Hippocampal formation (tissue), 2 donors: Measurements from ENCODE around the gene ADAMTS16.

ENCODE experiments used
- DNase-seq, 2 donors: peaks; one replicate each; lab custom pipeline; 2025; lab: John Stamatoyannopoulos, UW

Gene ADAMTS16

DNA sequence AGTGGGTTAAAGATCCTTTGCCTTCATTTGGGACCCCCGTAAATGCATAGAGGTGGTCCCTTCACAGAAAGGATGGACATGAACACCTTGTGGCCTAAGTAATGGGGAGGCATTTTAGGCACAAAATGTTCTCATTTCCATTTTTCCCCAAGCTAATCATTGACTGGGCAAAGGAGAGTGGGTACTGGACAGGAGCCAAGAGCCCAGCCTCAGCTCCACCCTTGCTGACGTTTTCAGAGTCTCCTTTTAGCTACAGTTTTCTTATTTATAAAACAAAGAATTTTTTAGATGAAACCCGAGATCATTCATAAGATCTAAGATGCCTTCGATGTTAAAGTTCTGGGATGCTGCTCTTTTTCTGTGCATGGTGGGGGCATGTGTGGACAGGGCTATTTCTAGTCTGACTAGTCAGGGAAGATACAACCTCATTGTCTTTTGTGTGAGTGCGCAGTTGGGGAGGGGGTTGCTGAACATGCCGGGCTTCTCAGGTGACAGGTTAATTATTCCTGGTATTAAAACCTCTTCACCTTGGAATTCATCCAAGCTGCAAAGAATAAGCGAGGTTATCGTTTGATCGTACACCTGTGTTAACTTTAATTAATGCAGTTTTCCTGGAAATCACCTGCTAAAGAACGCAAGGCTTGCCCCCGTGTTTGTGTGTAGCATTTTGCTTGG is 48.4 kb downstream of the ADAMTS16 start:
- DNase-seq, result no peak

DNA sequence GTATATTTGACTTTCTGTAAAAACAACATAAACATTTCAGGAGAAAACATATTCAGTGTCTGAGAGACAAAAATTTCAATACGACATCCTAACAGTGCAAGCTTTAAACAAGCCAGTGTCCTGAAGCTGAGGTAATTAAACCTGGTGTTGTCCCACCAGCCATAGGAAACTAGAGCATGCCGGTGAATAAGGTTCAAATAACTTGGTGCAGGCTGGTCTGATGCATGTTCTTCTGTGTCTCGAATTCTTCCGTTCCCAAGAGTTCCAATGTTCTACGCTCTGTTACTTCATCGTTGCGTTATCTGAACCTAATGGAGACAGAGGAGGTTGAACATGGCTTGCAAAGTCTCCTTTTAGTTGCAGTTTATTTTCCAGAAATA is 48.9 kb downstream of the ADAMTS16 start:
- DNase-seq, result no peak

DNA sequence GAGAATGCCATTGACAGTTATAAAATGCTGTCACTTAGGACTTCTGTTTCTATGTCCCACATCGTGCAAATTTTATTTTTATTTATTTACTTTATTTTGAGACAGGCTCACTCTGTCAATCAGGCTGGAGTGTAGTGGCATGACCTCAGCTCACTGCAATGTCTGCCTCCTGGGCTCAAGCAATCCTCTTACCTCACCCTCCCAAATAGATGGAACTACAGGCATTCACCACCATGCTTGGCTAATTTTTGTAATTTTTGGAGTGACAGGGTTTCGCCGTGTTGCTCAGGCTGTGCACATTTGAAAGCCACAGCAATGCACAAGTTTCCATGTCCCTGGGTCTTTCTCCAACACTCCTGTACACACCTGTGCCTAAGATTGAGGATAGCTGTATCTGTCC is 51.8 kb downstream of the ADAMTS16 start:
- no peak for DNase-seq

DNA sequence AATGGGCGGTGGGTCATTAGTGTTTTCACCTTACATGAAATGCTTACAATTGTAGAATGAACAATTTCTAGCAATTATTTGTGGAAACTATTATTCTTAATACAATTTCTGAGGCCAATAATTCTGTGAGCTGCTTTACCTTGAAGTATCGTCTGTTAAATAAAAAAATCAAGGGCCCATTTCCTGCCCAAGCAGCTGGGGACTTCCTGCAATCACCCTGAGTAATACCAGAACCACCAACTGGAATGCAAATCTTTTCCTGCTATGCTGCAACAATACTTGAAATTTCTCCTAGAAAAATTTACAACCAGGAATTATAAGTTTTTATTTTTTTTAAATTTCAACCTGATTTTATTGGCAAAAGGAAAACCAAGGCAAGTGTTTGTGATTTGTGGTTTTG is 52.6 kb downstream of the ADAMTS16 start:
- no peak for DNase-seq

DNA sequence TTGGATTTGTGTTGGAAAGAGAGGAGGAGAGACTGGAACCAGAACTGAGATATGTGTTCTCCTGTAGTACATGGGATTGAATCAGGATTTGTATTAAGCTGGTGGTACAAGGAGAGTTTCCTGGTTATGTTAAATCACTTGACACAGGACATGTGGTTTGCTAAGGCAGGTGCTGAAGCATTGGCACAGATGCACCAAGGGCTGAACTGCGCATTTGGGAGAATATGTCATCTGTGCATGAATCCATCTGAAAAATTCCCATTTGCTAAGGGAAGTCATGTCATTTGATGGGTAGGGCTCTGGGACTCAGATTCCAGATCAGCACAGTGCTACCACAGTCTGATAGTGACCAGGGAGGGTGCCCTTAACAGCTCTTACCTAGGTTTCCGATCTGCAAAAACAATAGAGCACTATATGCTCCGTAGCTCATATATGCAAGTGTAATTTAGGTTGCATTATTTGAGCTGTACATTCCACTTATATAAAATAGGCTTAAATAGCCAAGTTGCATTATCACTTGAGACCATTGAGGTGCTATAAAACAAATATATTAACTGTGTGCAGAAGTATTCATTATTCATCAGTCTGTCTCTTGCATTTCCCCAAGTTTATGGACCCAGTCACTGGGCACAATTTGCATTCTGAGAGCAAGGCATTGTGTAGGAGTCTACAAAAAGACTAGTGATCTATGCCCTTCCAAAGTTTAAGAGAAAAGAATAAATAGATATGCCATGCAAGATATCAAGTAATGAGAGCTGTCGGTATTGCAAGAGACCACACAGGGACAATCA is 55.2 kb downstream of the ADAMTS16 start:
- DNase-seq, result no peak

DNA sequence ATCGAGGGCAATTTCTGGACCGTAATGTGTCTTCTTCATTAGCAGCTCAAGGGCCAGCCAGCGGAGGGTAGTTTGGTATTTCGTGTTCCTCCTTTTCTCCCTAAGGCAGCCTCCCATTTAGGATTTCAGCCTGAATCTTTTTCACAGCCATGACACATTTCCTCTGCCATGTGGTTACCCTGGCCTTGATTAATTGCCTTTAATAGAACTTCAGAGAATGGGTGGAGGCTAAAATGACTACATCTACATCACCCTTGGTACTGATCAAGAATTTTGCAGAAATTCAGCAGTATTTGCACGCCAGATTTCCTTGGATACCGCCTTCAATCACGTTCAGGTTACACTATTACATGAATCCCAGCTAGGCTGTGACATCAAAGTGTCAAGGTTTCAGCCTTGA is 58.0 kb downstream of the ADAMTS16 start:
- no peak for DNase-seq

DNA sequence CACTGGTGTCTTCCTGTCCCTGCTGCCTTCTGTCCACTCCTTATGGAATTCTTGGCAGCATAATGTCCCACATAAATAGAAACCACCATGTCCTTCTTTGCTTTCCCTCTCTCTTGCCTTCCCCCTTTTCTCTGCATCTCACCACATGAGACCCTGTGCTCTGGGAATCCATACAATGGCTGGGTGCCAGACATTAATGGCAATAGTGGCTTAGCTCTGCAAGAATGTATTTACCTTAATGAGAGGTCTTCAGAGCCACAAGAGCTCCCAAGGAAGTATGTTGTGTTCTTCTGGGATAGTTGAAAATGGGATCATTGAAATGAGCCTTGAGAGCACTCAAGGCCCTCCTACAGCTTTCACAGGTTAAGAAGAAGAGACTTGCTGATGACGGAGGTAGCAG is 58.7 kb downstream of the ADAMTS16 start:
- no peak for DNase-seq

DNA sequence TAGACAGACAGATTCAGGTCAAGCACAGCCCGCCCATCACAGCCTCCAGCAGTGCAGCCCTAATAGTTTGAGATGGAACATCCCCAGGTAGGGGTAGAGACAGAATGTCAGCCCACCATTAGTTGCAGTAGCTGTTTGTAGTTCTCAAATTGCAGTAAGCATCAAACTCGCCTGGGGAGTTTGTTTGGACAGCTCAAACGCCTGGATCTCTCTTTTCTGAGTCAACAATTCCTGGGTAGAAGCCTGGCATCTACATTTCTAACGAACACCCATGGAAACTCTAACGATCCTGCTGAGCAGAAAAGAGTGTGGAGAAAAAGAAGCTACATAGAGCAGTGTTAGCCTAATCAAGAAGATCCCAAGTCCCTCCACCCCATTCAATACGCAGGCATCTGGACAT is 59.4 kb downstream of the ADAMTS16 start:
- no peak for DNase-seq

DNA sequence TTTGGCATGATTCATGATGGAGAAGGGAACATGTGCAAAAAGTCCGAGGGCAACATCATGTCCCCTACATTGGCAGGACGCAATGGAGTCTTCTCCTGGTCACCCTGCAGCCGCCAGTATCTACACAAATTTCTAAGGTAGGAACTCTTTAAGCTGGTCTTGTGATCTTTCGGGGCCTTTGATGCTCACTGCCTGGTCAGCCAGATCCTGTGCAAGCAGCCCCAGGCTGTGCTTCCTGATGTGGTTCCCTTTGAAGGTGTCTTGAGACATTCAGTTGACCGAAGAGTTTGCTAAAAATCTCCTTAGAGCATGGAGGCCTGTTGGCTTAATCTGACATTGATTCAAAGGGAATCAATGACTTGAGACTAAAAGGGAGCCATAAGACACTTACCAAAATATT is 60.0 kb downstream of the ADAMTS16 start:
- DNase-seq, result no peak

DNA sequence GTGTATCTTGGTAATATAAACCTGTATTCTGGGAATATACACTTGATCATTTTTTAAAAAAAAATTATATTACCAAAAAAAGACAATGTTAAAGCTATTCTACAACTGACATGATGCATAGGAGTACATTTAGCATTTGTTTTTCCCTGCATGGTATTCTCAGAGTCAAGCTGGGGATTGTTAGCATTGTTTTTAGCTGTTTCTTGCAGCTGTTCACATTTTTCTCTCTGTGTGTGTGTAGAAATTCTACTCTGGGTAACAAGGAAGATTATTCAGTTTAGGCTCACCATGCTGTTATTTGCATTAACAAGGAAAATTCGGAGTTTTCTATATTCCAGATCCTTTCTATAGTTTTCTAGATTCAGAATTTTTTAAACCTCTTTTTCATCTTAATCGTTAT is 62.2 kb downstream of the ADAMTS16 start:
- no peak for DNase-seq

DNA sequence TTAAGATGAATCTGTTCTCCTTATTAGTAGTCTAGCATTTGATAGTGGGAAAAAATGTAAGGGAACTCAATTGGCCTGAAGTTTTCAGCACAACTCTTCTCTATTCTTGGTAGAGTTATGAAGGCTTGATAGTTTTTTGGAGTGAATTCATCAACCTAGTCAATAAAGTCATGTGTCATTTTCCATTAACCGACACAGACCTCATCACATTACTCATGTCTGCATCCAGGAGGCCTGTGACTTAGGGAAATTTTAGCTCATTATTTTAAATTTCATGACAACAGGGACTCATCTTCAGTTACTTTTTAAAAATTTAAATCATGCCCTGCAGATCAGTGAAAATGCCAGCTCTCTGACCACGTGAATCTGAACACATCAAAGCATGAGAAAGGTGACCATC is 63.3 kb downstream of the ADAMTS16 start:
- no peak for DNase-seq

DNA sequence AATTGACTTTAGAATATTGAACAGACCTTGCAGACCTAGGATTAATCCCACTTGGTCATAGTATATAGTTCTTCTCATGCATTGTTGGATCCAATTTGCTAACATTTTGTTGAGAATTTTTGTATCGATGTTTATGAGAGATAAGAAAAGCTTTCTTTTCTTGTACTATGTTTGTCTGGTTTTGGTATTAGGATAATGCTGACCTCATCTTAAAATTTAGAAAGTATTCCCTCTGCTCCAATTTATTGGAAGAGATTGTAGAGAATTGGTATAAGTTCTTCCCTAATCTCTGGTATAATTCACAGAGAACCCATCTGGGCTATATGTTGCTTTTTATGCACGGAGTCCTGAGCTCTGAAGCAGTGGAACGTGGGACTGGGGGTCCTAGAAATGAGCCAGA is 67.7 kb downstream of the ADAMTS16 start:
- no peak for DNase-seq

DNA sequence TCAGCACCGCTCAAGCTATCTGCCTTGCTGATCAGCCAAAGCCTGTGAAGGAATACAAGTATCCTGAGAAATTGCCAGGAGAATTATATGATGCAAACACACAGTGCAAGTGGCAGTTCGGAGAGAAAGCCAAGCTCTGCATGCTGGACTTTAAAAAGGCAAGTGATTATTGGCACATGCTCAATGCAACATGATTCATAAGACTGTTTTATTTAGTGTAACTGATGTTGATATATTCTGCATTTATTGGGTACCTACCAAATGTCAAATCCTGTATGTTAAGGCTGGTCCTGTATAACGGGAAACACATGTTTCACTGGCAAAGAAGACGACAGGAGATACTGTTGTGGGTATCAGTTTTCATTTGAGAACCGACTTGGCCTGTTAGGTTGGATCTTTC is 69.0 kb downstream of the ADAMTS16 start:
- DNase-seq, result no peak

DNA sequence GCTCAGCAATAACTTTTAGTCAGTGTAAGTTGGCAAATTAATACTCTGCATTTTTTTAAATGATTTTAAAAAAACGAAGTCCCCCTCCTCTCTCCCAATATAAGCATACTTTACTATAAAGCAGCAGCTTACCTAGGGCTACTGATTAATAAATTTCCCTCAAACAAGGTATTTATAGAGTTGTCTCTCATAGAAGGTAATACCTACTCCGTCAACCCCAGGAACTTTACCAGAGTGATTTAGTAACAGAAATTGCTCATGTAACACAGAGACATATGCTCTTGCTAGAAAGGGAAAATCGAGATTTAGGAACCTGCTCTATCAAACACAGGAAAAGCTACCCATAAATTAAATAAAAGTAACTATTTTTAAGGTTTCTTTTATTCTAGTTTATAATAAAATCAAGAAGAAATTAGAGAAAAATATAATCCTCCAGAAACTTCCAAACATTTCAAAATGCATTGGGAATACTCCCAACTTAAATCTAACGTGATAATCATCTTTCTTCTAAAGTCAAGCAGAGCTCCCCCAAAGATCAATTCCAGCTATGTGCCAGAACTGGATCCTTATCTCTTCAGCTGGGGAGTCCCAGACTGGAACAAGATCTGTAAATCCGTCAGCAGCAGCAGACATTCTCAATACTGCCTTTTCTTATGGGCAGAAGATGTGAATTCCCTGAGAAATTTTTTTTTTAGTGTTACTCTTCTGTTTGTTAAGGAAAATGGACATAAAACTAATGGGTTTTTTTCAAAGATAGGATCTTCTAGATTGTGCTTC is 69.6 kb downstream of the ADAMTS16 start:
- no peak for DNase-seq

DNA sequence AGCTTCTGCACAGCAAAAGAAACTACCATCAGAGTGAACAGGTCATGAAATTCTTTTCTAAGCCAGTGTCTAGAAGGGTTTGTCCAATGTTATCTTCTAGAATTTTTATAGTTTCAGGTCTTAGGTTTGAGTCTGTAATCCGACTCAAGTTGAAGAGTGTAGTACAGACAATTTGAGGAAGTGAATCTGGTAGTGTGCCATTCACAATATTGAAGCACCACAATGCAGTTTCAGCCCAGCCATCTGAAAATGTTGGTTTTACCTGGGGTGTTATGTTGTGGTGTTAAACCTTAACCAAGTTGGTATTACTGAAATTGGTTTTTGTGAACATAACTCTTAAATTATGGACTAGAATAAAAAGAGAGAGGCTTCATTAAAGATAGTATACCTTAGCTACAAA is 77.2 kb downstream of the ADAMTS16 start:
- DNase-seq, result no peak

DNA sequence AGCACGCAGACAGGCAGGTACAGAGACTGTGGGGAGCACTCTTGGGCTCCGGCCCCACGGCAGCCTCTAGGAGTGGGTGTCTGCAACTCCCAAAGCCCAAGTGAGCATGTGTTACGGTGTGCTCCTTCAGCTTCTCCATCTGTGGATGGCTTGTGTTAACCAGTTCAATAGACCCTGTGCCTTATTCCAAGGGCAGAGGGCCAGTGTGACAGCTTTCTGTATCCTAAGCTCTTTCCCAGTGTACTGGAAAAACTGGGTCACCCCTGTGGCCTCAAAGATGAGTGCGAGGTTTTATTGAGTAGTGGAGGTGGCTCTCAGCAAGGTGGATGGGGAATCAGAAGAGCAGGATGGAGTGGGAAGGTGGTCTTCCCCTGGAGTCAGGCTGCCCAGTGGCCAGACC is 78.3 kb downstream of the ADAMTS16 start:
- no peak for DNase-seq

DNA sequence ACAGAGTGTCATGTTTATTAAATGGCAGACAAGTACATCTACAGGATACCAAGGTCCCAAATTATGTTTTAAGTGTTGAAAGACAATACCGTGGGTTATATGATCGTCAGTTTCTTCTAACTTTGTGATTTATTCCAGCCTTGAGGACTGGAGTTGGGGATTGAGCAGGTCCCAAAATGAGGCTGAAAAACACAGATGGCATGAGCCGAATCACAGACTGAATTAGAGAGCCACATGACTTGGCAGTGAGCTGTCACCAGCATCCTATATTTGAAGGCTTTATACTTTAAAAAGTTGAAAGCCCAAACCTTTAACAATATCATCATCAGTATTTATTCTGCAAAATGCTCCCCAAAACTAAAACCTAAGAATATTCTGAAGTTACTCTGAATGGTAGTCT is 79.4 kb downstream of the ADAMTS16 start:
- no peak for DNase-seq

DNA sequence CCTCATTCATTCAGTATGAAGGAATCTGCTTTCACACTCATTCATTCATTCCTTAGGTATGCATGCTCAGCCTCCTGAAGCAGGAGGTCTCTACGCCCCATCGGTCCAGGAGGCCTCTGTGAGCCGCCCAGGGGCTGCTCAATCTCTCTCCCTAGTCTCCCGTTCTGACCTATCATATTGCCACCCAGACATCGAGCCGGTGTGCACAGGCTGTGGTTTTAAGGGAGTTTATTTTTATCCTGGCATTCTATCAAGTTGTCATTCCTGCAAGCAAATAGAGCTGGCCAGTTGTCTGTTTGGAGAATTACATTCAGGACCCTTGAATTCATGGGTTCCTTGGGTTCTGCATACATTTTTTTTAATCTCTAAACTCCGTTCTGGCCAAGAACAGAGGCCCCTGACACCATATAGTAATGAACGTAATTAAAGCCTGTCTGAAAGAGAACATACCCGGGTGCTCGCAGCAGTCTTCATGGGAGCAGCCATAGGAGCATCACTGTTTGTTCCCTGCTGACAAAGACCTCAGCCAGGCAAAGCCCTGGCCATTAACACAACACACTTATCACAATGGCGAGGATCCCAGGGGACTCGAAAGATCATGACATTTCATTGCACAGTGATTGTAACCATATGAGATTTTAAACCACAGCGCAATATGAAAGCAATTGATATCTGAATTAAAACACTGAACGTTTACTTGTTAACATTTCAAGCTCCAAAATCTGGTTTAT is 80.9 kb downstream of the ADAMTS16 start:
- DNase-seq, result no peak

DNA sequence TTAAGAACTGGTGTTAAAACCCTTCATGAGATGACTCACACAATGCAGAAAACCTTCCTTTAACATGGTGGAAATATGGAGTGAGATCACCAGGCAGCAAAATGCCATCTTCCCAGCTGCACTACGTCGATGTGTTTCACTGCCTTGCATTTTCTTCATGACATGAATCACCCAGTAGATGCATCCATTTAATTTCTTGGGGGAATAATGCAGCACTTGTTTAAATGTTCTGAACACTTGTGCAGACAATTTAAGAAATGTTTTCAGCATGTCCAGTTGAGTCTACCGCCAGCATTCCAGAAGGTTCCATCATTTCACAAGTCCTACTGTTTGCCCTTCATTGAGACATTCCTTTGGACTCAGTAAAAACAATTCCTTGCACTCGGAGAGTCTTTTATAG is 81.6 kb downstream of the ADAMTS16 start:
- DNase-seq, result no peak

DNA sequence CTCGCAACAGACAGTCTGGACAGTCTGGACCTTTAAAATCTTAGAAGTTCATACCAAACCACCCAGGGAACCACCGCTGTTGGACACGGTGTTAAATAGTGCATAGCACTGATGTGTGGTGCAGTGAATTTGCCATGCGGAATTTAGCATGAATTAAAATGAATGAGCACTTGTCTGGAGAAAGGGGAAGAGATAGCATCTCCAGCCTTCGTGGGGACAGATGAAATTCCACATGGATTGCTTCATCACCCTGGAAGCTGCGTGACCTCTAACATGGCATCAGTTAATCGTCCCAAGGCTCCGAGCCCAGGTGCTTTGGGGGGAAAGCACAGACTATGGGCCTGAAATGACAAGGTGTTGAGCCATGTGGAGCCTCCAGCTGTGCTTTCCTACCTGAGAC is 91.4 kb downstream of the ADAMTS16 start:
- no peak for DNase-seq

DNA sequence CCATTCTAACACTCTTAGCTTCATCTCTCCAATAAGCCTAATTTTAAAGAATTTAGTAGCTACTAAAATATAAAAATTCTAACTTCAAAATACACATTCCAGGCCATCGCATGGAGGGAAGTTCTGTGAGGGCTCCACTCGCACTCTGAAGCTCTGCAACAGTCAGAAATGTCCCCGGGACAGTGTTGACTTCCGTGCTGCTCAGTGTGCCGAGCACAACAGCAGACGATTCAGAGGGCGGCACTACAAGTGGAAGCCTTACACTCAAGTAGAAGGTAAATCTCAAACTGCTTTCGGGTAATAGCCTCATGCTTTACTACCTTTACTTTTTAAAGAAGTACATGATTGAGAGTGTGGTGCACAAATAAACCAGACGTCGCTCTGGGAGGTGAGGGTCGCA is 94.8 kb downstream of the ADAMTS16 start:
- no peak for DNase-seq

DNA sequence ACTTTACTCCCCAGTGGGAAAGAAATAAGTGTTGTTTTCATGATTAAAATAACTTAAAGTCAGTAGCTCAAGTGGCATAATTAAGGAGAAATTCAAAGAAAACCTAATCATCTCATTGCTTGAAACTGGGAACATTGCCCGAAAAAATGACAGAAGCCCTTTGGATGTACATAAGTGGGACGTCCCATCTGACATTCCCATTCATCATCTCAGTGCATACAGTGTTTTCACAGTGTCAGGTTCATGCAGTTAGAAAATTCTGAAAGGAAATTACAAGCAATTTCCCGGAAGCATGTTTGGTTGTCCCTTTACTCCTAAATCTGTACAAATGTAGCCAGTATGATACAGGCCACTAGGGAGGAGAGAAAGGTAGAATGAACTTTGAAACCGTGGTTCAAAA is 95.6 kb downstream of the ADAMTS16 start:
- DNase-seq, result no peak
